GM19467 (cell line): ENCODE data around the gene RPS27.

Experiments
- ATAC-seq: cut with Tn5 transposase; IDR thresholded peaks from one replicate; pipeline ENCODE4 v1.9.1; 2021; ENCODE audit warnings: mild to moderate bottlenecking, moderate library complexity; ENCODE audit not compliant: unreplicated experiment

RPS27 gene

GRCh38 chr1:153990468-153991150 lies at the start of gene RPS27:
Gene RPS27 (plus strand): TSS chr1:153990762. CDS start chr1:153990797, 35 bp downstream.
- peak; percentile 72 for ATAC-seq

GRCh38 chr1:153941826-153942725 lies 48.5 kb upstream of the RPS27 start:
- ATAC-seq = no peak

GRCh38 chr1:153942766-153943549 lies 47.6 kb upstream of the RPS27 start:
- no peak for ATAC-seq

GRCh38 chr1:153944005-153944826 lies 46.3 kb upstream of the RPS27 start:
- ATAC-seq = no peak

- ATAC-seq = no peak
Measured at GRCh38 chr1:153944827-153945117, 45.8 kb upstream of the RPS27 start.

- ATAC-seq = no peak
Measured at GRCh38 chr1:153945131-153945794, 45.3 kb upstream of the RPS27 start.

- peak; percentile 53 for ATAC-seq
Measured at GRCh38 chr1:153945795-153946621, 44.6 kb upstream of the RPS27 start.

- ATAC-seq = peak; percentile 62
Measured at GRCh38 chr1:153946622-153947241, 43.8 kb upstream of the RPS27 start, which contains the start of gene DENND4B. Gene DENND4B (minus strand): TSS chr1:153946718. CDS start chr1:153944374, 2,344 bp downstream.

GRCh38 chr1:153951183-153951582 lies 39.4 kb upstream of the RPS27 start:
- ATAC-seq = no peak

GRCh38 chr1:153951801-153952200 lies 38.8 kb upstream of the RPS27 start:
- no peak for ATAC-seq

- no peak for ATAC-seq
Measured at GRCh38 chr1:153953859-153954365, 36.6 kb upstream of the RPS27 start.

- no peak for ATAC-seq
Measured at GRCh38 chr1:153954826-153955225, 35.7 kb upstream of the RPS27 start.

GRCh38 chr1:153956997-153957715 lies 33.4 kb upstream of the RPS27 start:
- no peak for ATAC-seq

GRCh38 chr1:153957744-153958110 lies 32.8 kb upstream of the RPS27 start:
- peak; percentile 14 for ATAC-seq

- ATAC-seq = peak; percentile 77
Measured at GRCh38 chr1:153958111-153958960, 32.2 kb upstream of the RPS27 start, which contains the start of gene CRTC2. Gene CRTC2 (minus strand): TSS chr1:153958612. CDS start chr1:153958497, 115 bp downstream.

GRCh38 chr1:153958961-153959260 lies 31.7 kb upstream of the RPS27 start:
- no peak for ATAC-seq

- ATAC-seq = no peak
Measured at GRCh38 chr1:153959454-153959853, 31.1 kb upstream of the RPS27 start.
